ENCODE data around the gene HSPD1. TPM values are rescaled to one million over a fixed set of nuclear protein-coding genes. Genes with fewer than 3 reads are reported as not detected.
A peak's percentile ranks its signal among the peaks of the same experiment; 100 is the strongest.

The HSPD1 gene
- total RNA-seq, 1 experiment from 2014 or later: 995 TPM

- peaks cover 43% of the 10 kb centered on the region for H3K36me3 Mint-ChIP-seq
- H3K4me1 Mint-ChIP-seq: no peaks in the 10 kb centered on the region
- TF ChIP-seq TEAD4 (CRISPR knock-in tag; IDR thresholded peaks at IDR 0.05) (no peak), AFF4 (CRISPR knock-in tag; IDR thresholded peaks at IDR 0.05; ENCODE audit: borderline replicate concordance) (no peak), ZNF281 (CRISPR knock-in tag; IDR thresholded peaks at IDR 0.05) (no peak), USF2 (CRISPR knock-in tag; IDR thresholded peaks at IDR 0.05) (no peak), CTCF (IDR thresholded peaks at IDR 0.05) (no peak), SMAD4 (CRISPR knock-in tag; IDR thresholded peaks at IDR 0.05) (no peak), HMGA2 (CRISPR knock-in tag; IDR thresholded peaks at IDR 0.05) (no peak), JAZF1 (CRISPR knock-in tag; IDR thresholded peaks at IDR 0.05) (no peak), ZNF425 (CRISPR knock-in tag; conservative IDR thresholded peaks at IDR 0.05) (no peak), TEAD1 (CRISPR knock-in tag; IDR thresholded peaks at IDR 0.05) (no peak)
- no peaks in the 10 kb centered on the region for H3K9me3 Mint-ChIP-seq
- no peaks in the 10 kb centered on the region for H3K27me3 Mint-ChIP-seq (ENCODE audit: low read depth)
- no peak overlapping the region for H3K4me3 Mint-ChIP-seq
- ATAC-seq (no peak), DNase-seq (ENCODE audit: low spot score) (no peak)
- POLR2A ChIA-PET: interaction anchor here (0.7 kb wide), 1 partner anchor 525 kb away, joined by 3 read pairs; no protein-coding TSS in a partner anchor
- CTCF ChIA-PET: no interaction called here
- peak overlapping the region; percentile 60 for H3K27ac Mint-ChIP-seq
These were observed 48.9 kb upstream of the HSPD1 start for GRCh38 chr2:197548582-197548981.

GRCh38 chr2:197547163-197547900 lies 47.7 kb upstream of the HSPD1 start:
- CTCF ChIA-PET: no interaction called here
- H3K4me3 Mint-ChIP-seq: no peak overlapping the region
- H3K36me3 Mint-ChIP-seq: peaks cover 42% of the 10 kb centered on the region
- no peaks in the 10 kb centered on the region for H3K9me3 Mint-ChIP-seq
- H3K27me3 Mint-ChIP-seq (ENCODE audit: low read depth): no peaks in the 10 kb centered on the region
- DNase-seq (ENCODE audit: low spot score) (no peak), ATAC-seq (no peak)
- H3K27ac Mint-ChIP-seq: peak overlapping the region; percentile 35
- POLR2A ChIA-PET: no interaction called here
- peaks cover 9% of the 10 kb centered on the region for H3K4me1 Mint-ChIP-seq
- TF ChIP-seq TEAD4 (CRISPR knock-in tag; IDR thresholded peaks at IDR 0.05) (no peak), SOX15 (CRISPR knock-in tag; IDR thresholded peaks at IDR 0.05) (no peak), GABPB1 (CRISPR knock-in tag; IDR thresholded peaks at IDR 0.05) (no peak), ZNF671 (CRISPR knock-in tag; IDR thresholded peaks at IDR 0.05) (no peak), E2F4 (CRISPR knock-in tag; IDR thresholded peaks at IDR 0.05; ENCODE audit: borderline replicate concordance, low read depth) (no peak), AR (CRISPR knock-in tag; IDR thresholded peaks at IDR 0.05) (no peak)
